NCI-H82 (cell line): ENCODE results near the gene AKR1B15.
"Not testable (repeated sequence)": the region's sequence is repeated elsewhere in the genome, so short reads cannot be mapped to it uniquely, and the experiment has no call there.

ENCODE experiments used
- DNase-seq: peaks from one replicate; lab custom pipeline; 2025; lab: John Stamatoyannopoulos, UW

The AKR1B15 gene

DNA sequence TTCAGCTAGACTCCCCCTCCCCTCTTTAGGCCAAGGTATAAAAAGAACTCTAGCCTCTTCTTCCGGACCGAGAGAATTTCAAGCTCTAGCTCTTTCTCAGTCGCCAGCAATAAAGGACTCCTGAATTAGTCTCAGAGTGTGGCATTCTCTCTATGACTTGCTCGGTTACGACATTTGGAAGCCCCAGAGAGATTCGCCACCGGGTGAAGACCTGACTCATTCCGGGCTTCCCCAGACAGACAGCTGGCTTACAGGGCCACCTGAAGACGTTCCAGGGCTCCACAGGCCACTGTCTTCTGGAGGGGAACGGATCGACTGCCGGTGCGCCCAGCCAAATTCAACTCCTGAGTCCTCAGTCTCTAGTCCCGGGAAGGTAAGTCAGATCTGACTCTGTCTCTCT, at the start of gene AKR1B15:
AKR1B15 (plus strand) TSS at position 234 of the 400 bp plus-strand sequence. CDS start 15,510 bp downstream, outside the sequence.
- no peak for DNase-seq

DNA sequence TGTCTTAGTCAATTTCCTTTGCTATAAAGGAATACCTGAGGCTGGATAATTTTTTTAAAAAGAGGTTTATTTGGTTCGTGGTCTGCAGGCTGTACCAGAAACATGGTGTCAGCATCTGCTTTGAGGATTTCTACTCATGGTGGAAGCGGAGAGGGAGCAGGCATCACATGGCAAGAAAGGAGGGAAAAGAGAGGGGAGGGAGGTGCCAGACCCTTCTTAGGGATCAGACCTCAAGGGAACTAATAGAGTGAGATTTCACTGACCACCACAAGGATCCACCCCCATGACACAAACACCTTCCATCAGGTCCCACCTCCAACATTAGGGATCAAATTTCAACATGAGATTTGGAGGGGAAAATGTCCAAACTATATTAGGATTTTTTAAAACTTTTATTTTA, 48.5 kb upstream of the AKR1B15 start:
- no peak for DNase-seq

DNA sequence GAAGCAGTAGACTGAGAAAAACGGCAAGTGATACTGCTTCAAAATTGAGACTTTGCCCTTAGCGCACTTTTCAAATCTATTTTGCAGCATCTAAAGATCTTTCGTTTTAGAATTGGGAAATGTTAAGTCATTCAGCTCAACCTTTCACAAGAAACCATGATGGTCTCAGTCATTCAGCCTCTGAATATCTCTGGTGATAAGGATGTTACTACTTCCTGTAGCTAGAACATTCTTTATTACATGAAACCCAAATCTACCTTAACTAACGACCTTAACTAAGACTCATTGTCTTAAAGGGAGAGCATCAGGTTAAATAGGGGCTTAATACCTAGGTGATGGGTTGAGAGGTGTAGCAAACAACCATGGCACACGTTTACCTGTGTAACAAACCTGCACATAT, 47.9 kb upstream of the AKR1B15 start:
- DNase-seq: no peak

DNA sequence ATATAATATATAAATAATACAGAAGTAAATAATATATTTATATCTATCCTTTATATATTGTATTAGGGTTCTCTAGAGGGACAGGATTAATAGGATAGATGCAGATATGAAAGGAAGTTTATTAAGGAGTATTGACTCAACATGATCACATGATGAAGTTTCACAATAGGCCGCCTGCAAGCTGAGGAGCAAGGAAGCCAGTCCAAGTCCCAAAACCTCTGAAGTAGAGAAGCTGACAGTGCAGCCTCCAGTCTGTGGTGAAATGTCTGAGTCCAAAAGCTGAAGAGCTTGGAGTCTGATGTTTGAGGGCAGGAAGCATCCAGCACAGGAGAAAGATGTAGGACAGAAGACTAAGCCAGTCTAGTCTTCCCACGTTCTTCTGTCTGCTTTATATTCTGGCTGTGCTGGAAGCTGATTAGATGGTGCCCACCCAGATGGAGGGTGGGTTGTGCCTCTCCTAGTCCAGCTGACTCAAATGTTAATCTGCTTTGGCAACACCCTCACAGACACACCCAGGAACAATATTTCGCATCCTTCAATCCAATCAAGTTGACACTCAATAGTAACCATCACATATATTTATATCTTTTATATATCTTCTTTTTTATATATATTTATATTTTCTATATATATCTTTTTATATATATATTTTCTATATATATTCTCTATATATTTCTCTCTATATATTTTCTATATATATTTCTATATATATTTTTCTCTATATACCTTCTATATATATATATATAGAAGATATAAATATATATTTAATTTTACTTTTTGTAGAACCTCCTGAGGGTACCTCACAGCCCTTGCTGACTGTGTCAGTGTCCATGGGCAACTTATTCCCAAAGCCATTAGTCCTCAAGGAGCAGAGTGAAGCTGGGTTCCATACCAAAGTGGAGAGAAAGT, 46.2 kb upstream of the AKR1B15 start:
- no peak for DNase-seq

DNA sequence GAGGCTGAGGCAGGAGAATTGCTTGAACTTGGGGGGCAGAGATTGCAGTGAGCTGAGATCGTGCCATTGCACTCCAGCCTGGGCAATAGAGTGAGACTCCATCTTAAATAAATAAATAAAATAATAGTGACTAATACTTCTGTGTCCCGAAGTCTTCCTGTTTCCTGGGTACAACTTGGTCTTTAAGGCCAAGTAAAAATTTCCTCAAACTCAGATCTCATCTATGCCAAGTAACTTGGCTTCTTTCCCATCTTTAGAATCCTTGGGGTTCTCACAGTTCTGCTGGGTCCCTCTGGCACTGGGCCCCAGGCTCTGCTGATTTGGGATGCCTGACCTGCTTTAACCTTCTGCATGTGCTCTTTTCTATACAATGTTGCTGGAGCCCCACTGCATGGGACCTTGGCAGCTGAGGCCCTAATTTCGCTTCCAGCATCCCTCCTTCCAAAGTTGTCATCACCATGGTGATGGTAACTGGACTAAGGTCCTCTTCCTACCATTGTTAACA, 44.2 kb upstream of the AKR1B15 start:
- no peak for DNase-seq

DNA sequence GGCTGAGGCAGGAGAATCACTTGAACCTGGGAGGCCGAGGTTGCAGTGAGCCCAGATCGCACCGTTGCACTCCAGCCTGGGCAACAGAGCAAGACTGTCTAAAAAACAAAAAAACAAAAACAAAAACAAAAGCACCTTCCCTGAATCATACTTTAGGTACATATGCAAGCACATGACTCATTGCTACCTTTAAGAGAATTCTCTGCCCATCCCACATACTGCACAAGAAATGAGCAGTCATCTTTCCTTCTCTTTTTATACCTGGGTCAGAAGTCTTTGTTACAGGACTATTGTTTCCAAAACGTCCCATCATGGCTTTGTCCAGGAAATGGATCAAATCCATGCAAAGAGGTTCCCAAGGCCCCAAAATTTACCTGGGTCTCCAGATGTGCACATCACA, 43.1 kb upstream of the AKR1B15 start:
- no peak for DNase-seq

DNA sequence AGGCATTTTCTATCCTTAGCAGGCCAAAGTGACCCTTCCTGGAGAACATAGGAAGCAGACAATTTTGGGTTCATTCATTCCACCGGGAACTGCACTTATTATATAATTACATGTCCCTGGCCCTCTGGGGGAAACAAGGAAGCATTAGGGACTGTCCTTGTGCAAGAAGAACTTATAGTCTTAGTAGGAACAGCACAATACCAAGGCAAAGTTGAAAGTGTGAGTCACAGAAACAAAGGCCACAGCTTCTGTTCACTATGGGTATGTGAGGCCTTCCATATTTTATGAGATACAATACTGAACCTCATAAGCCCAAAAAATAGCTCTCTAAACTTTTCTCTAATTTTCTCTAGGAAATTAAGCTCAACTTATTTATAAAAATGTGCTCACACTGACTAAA, 39.9 kb upstream of the AKR1B15 start:
- no peak for DNase-seq

DNA sequence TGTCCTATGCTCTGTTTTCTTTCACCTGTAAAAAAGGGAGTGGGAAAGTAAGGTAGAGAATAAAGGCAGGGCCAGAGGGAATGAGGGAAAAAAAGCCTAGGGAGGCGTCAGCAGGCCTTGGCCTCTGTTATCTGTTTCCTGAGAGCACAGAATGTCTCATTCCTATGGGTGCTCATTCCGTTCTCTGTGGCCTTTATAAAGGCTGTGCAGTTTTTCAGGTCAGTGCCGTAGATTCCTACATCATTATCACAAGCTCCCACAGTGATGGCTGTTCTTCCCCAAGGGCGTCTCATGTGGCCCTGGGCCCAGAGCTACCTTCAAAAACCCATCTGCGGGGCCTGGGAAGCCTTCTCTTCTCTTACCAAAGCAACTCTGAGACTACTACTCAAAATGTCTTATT, 38.3 kb upstream of the AKR1B15 start:
- no peak for DNase-seq

DNA sequence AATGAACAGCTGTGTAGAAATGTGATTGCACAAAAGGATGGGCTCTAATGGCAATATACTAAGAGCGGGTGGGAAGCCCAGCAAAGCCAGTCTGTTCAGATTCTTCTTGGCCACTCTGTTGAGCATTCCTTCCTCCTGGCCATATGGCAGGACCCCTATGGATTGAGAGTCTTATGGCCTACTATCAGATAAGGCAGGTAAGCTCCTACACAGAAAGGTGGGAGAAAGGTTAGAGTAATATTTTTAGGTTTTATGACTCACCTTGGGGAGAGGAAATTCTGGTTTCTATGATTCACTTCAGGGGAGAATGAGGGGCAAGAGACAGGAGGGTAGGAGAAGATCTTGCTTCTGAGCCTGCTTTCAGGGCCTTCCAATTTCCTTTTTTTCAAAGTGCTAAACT, 36.6 kb upstream of the AKR1B15 start:
- no peak for DNase-seq

DNA sequence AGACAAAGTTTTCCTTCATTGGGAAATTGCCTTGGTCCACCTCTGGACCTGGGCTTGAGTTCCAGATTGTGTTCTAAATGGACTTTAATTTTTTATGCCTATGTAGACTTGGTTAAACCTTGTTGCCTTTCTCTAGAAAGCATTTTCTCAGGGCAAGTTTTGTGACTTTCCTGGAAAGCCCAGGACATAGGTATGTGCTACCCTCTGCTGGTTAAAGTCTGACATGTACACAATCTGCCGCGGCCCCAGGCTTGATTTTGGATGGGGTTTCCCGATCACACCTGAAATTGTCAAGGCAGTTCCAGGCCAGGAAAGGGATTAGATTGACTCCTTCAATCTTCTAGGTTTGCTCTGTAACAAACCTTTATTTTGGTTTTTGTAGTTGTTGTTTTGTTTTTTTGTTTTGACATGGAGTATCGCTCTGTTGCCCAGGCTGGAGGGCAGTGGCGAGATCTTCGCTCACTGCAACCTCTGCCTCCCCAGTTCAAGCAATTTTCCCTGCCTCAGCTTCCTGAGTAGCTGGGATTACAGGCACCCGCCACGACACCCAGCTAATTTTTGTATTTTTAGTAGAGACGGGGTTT, 35.6 kb upstream of the AKR1B15 start:
- peak; percentile 86 for DNase-seq

DNA sequence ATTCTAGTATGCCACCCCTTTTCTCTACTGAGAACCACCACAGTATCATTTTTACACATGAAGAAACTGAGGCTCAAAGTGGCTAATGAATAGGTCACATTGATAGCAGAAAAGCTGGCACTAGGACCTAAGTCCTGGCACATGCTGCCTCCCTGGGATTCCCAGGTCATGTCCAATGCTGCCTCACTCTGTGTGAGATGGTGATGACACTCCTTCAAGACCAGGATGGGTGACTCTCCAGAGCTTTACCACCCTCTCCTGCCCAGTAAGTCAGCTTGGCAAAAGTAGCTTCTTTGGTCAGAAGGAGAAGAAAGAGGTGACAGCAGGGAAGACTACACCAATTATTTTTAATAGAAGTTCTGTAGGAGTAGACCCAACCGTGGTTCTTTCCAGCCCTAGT, 34.8 kb upstream of the AKR1B15 start:
- DNase-seq: peak; percentile 47

DNA sequence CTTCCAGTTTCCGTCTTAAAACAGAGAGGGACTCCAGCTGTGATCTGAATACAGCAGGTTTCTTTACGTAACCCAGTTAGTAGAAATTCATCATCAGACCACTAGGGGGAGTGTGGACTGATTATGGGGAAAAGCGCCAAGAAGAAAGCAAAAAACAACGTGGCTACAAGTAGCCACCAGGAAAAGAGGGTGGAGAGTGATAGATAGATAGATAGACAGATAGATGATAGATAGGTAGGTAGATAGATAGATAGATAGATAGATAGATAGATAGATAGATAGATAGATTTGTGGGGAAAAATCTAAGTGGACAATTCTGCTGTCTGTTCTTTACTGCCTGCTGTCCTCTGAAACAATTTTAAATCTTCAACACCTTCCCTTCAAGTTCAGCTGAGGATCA, 34.2 kb upstream of the AKR1B15 start:
- peak; percentile 95 for DNase-seq

DNA sequence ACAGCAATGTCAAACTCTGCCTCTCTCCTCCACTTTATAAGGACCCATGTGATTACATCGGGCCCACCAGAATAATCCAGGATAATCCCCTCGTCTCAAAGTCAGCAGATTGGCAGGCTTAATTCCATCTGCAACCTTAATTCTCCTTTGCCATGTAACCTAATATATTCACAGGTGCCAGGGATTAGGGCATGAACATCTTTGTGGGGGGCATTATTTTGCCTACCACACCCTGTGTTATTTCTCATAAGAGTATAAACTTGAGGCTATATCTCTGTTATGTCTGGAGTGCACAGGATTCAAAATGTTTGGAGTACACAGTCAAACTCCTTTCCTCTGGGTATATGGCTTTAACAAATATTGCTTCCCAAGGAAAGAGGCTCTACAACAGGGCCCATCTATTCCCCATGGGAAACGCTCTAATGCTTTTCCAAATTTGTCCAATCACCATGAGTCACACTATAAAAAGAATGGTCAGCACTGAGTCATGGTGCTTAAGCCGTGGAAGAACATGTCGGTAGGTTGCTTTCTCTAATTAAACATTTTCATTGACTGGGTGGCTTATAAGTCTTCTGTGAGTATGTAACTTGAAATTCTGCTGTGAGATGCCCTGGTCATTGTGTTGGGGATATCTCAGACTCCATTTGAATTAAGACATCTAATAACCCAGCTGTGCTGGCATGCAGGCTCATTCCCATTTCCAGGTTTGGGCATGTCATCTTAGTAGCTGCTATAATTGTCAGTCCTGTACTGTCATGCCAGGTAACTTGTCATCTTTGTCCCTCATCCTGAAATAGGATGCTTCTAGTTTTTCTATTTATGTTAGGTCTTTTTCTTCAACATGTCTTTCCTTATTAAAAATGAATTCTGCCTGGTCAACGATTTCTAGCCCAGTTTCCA, 33.1 kb upstream of the AKR1B15 start:
- peak; percentile 98 for DNase-seq

DNA sequence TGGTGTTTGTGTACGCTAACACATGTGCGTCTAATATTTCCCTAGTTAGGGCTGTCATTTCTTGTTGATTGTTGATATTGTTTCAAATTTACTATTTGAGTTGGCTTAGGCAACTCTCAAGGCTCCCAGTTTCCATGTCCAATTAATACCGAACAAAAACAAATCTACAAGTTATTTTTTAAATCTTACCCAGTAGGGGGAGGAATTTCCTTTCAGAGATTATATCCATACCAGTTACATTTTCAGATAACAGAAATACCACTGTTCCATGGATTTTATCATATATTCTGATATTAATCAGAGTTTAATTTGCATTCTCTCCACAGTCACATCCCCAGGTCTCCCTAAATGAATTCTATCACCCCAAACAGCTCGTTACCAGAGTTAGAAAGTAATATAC, 28.8 kb upstream of the AKR1B15 start:
- DNase-seq: no peak

DNA sequence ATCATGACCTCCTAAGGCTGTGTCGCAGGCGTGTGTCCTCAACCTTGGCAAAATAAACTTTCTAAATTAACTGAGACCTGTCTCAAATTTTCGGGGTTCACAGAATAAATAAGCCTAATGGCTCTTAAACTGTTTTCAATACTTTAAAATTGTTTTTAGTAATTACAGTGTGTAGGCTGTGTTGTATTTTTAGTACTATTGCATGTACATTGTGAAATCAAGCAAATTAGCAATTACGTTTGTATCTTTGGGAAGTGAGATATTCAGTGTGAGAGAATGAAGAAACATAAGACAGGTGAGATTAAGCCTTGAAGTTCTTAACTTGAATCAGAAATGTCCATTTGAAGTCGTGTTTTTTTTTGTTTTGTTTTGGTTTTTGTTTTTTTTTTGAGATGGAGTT, 26.3 kb upstream of the AKR1B15 start:
- no peak for DNase-seq

DNA sequence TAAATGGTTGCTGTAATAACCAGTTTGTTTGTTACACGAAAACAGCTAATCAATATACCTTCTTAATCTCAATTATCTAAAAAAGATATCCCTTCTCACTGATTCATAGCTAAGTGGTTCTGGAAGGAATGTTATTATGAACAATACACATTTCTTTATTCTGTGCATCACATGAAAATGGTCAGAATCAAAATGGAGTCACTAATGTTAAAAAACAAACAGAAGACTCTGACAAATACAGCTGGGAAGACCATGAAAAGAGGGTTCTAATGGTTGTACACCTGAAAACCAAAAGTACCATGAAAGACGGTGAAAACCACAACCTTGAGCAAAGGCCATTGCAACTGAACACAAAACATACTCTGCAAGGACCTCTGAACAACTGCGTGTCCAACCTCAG, 23.5 kb upstream of the AKR1B15 start:
- not testable (repeated sequence) for DNase-seq

DNA sequence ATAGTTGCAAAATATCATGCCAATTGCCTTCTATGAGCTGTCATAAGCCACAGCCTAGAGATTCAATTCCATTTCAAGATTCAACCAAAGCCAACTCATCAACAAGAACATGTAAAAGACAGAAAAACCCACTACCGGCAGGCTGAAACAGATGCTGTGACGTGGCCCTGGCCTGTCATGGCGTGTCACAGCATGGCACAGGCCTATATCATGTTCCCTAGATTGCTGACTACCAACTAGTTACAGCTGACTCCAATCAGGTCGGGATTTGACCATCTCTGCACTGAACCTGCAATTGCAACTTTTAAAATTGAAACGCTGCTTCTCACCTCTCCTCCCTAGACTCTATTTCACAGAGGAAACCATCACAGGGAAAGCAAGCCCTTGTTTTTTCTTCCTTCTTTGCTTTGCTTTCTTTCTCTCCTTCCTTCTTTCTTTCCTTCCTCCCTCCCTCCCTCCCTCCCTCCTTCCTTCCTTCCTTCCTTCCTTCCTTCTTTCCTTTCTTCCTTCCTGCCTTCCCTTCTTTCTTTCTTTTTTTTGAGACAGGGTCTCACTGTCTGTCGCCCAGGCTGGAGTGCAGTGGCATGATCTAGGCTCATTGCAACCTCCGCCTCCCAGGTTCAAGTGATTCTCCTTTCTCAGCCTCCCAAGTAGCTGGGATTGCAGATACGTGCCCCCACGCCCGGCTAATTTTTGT, 22.2 kb upstream of the AKR1B15 start:
- DNase-seq: not testable (repeated sequence)

DNA sequence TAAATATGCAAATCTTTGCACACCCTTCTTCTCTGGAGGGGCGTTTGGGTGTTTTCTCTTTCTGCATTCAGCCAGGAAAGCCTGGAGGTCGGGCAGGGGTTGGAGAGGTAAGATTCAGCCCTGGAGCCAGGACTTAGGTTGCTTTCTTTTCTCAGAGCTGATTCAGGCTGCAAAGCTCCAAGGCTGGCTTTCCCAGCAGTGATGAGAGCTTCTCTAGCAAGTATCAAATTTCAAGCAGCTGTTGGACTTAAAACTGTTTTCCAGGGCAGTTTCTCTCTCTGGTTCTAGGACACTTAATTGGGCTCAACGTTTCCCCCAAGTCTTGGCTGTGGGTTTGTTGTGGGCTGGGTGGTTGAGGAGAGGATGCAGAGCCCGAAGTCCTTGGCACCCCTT, 20.9 kb upstream of the AKR1B15 start:
- peak; percentile 92 for DNase-seq

DNA sequence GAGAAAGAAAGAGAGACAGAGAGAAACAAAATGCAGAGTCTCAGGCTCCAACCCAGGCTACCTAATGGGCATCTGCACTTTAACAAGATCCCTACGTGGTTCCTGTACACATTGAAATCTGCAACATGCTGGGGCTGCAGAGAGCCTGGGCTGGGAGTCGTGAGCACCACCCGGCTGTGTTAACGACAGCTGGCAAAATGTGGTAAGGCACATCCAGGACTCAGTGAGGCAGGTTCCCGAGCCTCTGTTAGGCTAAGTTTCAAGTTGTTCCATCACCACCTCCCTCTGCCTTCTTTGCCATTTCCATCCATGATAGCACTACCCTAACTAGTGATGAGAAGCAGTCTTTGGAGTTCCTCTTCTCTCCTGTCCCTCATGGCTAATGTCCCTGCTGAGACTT, 20.2 kb upstream of the AKR1B15 start:
- no peak for DNase-seq

DNA sequence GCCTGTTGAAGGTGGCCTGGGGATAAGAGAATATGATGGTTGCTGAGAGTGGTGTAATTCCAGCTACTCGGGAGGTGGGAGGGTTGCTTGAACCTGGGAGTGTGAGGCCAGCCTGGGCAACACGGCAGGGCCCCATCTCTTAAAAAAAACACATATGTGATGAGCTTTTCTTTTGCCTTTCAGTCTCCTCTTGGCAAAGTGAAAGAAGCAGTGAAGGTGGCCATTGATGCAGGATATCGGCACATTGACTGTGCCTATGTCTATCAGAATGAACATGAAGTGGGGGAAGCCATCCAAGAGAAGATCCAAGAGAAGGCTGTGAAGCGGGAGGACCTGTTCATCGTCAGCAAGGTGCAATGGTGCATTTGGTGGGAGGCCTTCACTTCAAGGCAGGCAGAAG, 18.4 kb upstream of the AKR1B15 start:
- no peak for DNase-seq

DNA sequence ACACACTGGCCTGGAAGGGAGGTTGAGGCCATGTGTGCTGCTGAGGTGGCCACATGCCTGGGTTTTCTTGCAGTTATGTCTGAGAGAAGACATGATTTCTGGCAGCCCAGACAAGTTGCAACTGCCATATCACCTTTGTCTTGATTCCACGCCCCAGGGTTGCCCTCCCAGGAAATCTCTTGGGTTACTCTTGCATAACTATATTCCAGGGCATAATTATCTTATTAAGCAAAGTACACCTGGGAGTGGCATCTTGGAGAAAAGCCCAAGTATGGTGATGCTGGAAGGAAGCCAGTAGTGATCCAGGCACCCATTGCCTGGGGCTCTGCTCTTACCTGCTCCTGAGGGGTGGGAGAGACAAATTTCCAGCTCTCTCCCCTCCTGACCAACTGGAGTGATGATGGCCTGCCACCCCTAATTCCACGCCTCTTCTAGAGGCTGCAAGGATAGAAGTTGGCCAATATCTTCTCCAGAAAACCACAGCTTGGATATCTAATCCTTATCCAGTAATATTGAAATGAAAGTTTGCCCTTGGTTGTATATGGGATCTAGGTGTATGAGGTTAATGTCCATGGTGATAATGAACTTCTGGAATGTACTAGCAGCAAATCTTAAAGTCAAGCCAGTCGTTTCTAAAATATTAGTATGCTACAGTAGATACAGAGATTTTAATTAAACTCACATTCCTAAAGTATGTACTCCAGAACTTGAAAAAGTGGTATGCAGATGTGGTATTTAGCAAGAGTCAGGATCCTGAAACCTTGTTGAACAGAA, 16.5 kb upstream of the AKR1B15 start:
- DNase-seq: no peak
